ENCODE results near the gene GPR4.

DNA sequence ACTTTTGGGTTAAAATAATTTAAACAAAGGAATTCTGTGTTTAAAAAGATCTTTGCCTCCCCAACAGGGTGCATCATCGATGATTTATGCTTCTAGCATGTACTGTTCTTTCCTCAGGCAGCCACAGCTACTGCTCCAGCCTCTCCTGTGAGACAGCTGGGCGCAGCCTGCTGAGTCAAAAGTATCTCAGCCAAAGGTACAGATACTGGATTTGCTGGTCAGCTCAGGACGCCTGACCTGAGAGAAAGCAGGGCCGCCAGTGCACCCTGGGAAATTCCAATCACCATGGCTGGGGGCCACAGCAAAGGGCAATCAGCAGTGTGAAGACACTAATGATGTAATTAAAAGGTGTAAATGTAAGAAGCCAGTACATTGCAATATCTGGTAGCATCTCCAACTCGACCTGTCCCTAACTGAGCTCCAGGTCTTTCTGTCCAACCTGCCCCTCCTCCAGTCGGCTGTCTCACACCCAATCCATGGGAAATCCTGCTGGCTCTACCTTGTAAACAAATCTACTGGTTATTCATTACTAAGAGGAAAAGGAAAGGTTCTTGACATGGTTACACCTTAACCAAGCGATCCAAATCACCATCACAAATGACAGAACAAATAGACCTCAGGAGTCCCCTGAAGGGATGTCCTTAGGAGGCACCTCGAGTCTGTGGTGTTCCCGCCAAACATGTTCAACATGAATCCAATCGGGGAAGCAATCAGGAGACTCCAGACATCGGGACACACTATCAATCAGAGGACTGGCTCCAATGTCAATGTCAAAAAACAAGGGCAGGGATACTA, 24.7 kb downstream of the GPR4 start:
- no peak for TF ChIP-seq GATA2 (IDR thresholded peaks at IDR 0.05; ENCODE audit: low read depth, low read length)
- TF ChIP-seq GATA3 (IDR thresholded peaks at IDR 0.05; ENCODE audit: low read depth, low read length): no peak

Data from SH-SY5Y (cell line).